Measurements from ENCODE around the gene PBRM1.

DNA sequence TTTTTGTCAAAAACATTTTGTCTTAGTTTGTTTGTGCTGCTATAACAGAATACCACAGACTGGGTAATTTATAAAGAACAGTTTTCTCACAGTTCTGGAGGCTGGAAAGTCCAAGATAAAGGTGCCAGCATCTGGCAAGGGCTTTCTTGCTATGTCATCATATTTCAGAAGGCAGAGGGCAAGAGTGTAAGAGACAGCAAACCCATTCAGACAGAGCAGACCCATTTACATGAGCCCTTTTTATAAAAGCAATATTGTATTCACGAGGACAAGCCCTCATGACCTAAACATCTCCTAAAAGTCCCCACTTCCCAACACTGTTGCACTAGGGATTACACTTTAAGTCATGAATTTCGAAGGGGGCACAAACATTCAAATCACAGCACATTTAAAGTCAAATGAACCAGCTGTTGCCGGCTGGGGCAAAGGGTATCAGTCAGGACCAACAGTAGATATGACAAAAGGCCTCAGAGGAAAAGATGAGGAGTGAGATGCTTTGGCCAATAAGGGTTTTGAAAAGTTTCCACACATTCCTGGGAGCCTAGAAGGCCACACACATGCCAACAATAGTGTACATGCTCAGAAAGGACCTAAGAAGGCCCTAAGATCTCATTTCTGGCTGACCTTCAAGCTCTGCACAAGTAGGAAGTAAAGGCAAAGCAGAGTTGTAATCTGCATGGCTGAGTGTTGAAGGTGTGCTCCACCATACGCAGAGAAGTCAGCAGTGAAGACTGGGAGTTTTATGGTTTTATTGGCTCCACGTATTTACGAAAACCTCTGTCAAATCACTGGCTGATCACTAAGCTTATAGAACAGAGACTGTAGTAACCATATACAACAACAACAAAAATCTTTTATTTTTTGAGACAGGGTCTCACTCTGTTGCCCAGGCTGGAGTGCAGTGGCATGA, 111.4 kb downstream of the PBRM1 start:
- TF ChIP-seq, protein P1, sequence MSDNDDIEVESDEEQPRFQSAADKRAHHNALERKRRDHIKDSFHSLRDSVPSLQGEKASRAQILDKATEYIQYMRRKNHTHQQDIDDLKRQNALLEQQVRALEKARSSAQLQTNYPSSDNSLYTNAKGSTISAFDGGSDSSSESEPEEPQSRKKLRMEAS (IDR thresholded peaks at IDR 0.05) = no peak
- TF ChIP-seq CREB1 (IDR thresholded peaks at IDR 0.05; ENCODE audit: low read depth) (no peak), NFIC (IDR thresholded peaks at IDR 0.05) (no peak), TAF1 (IDR thresholded peaks at IDR 0.05; ENCODE audit: low read depth) (no peak), RAD21 (IDR thresholded peaks at IDR 0.05; ENCODE audit: low read depth) (no peak), ZBTB7A (IDR thresholded peaks at IDR 0.05; ENCODE audit: low read depth) (no peak), YY1 (IDR thresholded peaks at IDR 0.05; ENCODE audit: low read depth) (no peak), CEBPB (IDR thresholded peaks at IDR 0.05) (no peak), EP300 (IDR thresholded peaks at IDR 0.05; ENCODE audit: borderline replicate concordance) (no peak)
- TF ChIP-seq, protein P2, sequence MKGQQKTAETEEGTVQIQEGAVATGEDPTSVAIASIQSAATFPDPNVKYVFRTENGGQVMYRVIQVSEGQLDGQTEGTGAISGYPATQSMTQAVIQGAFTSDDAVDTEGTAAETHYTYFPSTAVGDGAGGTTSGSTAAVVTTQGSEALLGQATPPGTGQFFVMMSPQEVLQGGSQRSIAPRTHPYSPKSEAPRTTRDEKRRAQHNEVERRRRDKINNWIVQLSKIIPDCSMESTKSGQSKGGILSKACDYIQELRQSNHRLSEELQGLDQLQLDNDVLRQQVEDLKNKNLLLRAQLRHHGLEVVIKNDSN (IDR thresholded peaks at IDR 0.05) = no peak
